Vagina (tissue), 2 donors: ENCODE measurements around the gene FOXI2. TPM values are rescaled to one million over a fixed set of nuclear protein-coding genes. Genes with fewer than 3 reads are reported as not detected.

Source experiments
- DNase-seq, 2 donors: peaks; one replicate each; pipeline ENCODE4 v3.0.0-alpha.2; 2017; ENCODE audit errors: extremely low spot score in 2 of 2
- H3K27ac ChIP-seq: fragments of 200-600 bp; sonication (generic); one replicate; pipeline ENCODE4 v1.5.1; 2019
- H3K27me3 ChIP-seq: fragments of 200-600 bp; sonication (generic); one replicate; pipeline ENCODE4 v1.5.1; 2019
- H3K36me3 ChIP-seq, 2 donors: fragments of 200-600 bp; sonication (generic); one replicate each; pipeline ENCODE4 v1.5.1; 2017 to 2019
- H3K4me1 ChIP-seq: fragments of 200-600 bp; sonication (generic); one replicate; pipeline ENCODE4 v1.5.1; 2019
- H3K4me3 ChIP-seq, 2 donors: fragments of 200-600 bp; sonication (generic); 1 replicate in 1 of 2; 2 replicates in 1 of 2; pipeline ENCODE4 v1.5.1; 2016 to 2019
- H3K9me3 ChIP-seq: fragments of 200-600 bp; sonication (generic); one replicate; pipeline ENCODE4 v1.5.1; 2019
- CTCF ChIP-seq, 3 experiments: fragments of 450-650 bp in 2 of 3; fragments of 200-600 bp in 1 of 3; sonication (generic) in 1 of 3; IDR thresholded peaks; one replicate each; pipeline ENCODE4 v1.5.1; 2017 to 2019; ENCODE audit warnings: antibody characterized with exemption in 3 of 3, mild to moderate bottlenecking in 2 of 3, moderate library complexity in 2 of 3
- POLR2A ChIP-seq, 2 donors: fragments of 450-650 bp; IDR thresholded peaks; one replicate each; pipeline ENCODE4 v1.6.1; 2017; ENCODE audit warnings: antibody characterized with exemption in 2 of 2, mild to moderate bottlenecking in 2 of 2, moderate library complexity in 2 of 2
- POLR2AphosphoS5 ChIP-seq, 2 donors: sonication (generic); formaldehyde crosslinking; IDR thresholded peaks; one replicate each; pipeline ENCODE4 v1.9.0; 2017; ENCODE audit warnings: antibody characterized with exemption in 2 of 2, mild to moderate bottlenecking in 2 of 2, low read depth in 1 of 2; ENCODE audit not compliant: insufficient read depth in 1 of 2
- intact Hi-C: fragments of 100-400 bp; cut with DNase I; formaldehyde crosslinking; loops from one replicate; pipeline ENCODE4 v1.15.1; 2023
- total RNA-seq: library from RNA; depleted of rRNA; stranded (reverse); fragments of >200 nt; gene quantifications from one replicate; pipeline ENCODE4 v1.2.3, GENCODE V29; 2016

The FOXI2 gene
- total RNA-seq, 1 donor from 2014 or later = 0.25 TPM

GRCh38 chr10:127736222-127736914 is 617 bp upstream of the FOXI2 start:
- no peak for DNase-seq
- Histone ChIP-seq H3K4me3 (no peak overlapping the region), H3K4me1 (peaks cover 14% of the 10 kb centered on the region), H3K9me3 (no peaks in the 10 kb centered on the region), H3K27me3 (peaks cover 3% of the 10 kb centered on the region), H3K36me3 (no peaks in the 10 kb centered on the region), H3K27ac (no peak overlapping the region)
- no peak for TF ChIP-seq POLR2A (IDR thresholded peaks at IDR 0.05)
- TF ChIP-seq POLR2AphosphoS5 (IDR thresholded peaks at IDR 0.05; ENCODE audit: insufficient read depth in 1 of 2, low read depth in 1 of 2) = no peak
- no peak for TF ChIP-seq CTCF (IDR thresholded peaks at IDR 0.05)
- intact Hi-C loops = no loop called here

DNA sequence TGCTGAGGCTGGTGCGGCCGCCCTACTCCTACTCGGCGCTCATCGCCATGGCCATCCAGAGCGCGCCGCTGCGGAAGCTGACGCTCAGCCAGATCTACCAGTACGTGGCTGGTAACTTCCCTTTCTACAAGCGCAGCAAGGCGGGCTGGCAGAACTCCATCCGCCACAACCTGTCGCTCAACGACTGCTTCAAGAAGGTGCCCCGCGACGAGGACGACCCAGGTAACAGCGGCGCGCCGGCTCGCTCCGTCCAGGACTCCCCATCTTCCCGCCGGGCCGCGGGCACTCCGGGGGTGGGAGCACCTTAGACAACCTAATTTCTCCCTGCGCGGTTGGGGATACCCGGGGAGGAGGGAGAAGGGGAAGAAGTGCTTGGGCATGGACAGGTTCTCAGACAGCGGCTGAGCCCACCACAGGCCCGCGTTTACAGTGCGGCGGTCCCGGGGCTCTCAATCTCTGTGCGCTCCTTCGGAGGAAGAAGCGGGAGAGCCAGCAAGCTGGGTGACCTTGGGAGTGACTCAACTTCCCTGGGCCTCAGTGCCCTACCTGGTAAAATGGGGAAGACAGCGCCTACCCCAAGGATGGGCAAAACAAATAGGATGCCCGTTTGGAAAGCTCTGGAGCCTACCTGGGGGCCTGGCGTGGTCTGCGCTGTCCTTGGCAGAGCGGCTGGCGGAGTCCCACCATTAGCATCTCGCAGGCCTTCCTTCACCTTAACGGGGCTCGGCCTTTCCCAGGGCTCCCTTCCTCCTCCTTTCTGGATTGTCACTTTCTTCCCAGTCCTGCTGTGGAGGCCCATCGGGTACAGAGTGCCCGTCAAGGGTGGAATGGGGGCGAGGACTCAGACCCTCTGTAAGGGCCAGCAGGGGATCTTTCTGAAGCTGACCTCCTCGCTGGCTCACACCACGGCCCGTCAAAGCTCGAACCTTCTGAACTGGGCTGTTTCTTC is 852 bp downstream of the FOXI2 start:
- DNase-seq = no peak
- peaks cover 14% of the 10 kb centered on the region for H3K4me1 ChIP-seq
- H3K4me3 ChIP-seq = peak overlapping the region in 1 of 2 donors; percentile 26
- intact Hi-C loops = no loop called here
- H3K36me3 ChIP-seq = no peaks in the 10 kb centered on the region
- no peak for TF ChIP-seq POLR2A (IDR thresholded peaks at IDR 0.05)
- no peak for TF ChIP-seq POLR2AphosphoS5 (IDR thresholded peaks at IDR 0.05; ENCODE audit: insufficient read depth in 1 of 2, low read depth in 1 of 2)
- TF ChIP-seq CTCF (IDR thresholded peaks at IDR 0.05) = no peak
- no peak overlapping the region for H3K27ac ChIP-seq
- H3K27me3 ChIP-seq = peaks cover 3% of the 10 kb centered on the region
- no peaks in the 10 kb centered on the region for H3K9me3 ChIP-seq

DNA sequence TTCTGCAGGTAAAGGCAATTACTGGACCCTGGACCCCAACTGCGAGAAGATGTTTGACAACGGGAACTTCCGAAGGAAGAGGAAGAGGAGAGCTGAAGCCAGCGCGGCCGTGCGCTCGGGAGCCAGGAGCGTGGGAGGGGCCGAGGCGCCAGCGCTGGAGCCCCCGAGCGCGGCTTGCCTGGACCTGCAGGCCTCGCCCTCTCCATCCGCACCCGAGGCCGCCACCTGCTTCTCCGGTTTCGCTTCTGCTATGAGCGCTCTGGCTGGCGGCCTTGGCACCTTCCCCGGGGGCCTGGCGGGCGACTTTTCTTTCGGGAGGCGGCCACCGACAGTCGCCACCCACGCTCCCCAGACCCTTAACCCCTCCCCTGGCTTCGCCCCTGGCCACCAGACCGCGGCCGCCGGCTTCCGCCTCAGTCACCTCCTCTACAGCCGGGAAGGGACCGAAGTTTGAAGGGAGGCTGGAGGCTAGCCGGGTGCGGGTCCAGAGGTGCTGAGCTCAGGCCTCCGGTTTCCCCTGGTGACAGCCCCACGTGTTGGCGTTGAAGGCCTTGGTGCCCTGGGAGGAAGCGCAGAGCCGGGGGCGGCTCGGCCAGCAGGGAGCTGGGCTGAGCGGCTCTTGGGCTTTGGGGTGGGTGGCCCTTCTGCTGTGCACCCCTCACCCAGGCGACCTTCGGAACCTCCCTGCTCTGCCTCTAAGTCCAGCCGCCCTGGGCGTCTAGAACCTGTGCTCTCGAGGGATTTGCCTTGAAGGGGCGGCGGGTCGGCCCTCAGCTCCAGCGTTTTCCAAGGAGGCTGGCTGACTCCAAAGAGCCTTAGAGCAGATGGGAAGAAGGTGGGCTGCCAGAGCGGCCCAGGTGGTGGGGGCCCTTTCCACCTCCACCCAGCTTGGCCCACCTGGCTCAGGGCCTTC is 1.8 kb downstream of the FOXI2 start:
- peaks cover 3% of the 10 kb centered on the region for H3K27me3 ChIP-seq
- no peak for DNase-seq
- H3K4me3 ChIP-seq = peak overlapping the region in 1 of 2 donors; percentile 22

GRCh38 chr10:127739908-127740307 is 2.9 kb downstream of the FOXI2 start:
- Histone ChIP-seq H3K27me3 (peaks cover 2% of the 10 kb centered on the region), H3K9me3 (no peaks in the 10 kb centered on the region), H3K36me3 (no peaks in the 10 kb centered on the region), H3K4me3 (no peak overlapping the region), H3K4me1 (peaks cover 14% of the 10 kb centered on the region), H3K27ac (no peak overlapping the region)
- TF ChIP-seq CTCF (IDR thresholded peaks at IDR 0.05) (no peak), POLR2AphosphoS5 (IDR thresholded peaks at IDR 0.05; ENCODE audit: insufficient read depth in 1 of 2, low read depth in 1 of 2) (no peak), POLR2A (IDR thresholded peaks at IDR 0.05) (no peak)
- intact Hi-C loops = no loop called here
- no peak for DNase-seq

More for the DNA sequence above, 1.8 kb downstream of the FOXI2 start:
- Histone ChIP-seq H3K36me3 (no peaks in the 10 kb centered on the region), H3K9me3 (no peaks in the 10 kb centered on the region), H3K4me1 (peaks cover 14% of the 10 kb centered on the region), H3K27ac (no peak overlapping the region)
- TF ChIP-seq CTCF (IDR thresholded peaks at IDR 0.05) (no peak), POLR2A (IDR thresholded peaks at IDR 0.05) (no peak), POLR2AphosphoS5 (IDR thresholded peaks at IDR 0.05; ENCODE audit: insufficient read depth in 1 of 2, low read depth in 1 of 2) (no peak)
- intact Hi-C loops = no loop called here
